Left lung (tissue), 10 donors: ENCODE data around the gene TMEM61. TPM values are rescaled to one million over a fixed set of nuclear protein-coding genes. Genes with fewer than 3 reads are reported as not detected.

Source experiments
- ATAC-seq: fragments of 200-7000 bp; cut with Tn5 transposase; one replicate; pipeline ENCODE4 v1.9.1; 2020; ENCODE audit warnings: moderate library complexity
- DNase-seq, 4 donors: peaks; one replicate each; pipeline ENCODE4 v3.0.0-alpha.2; 2013 to 2020
- H3K27ac ChIP-seq, 2 donors: fragments of 200-600 bp; sonication (generic) in 1 of 2; one replicate each; pipeline versions ENCODE4 v1.5.0 to v1.8.0; 2020 to 2021
- H3K27me3 ChIP-seq, 2 donors: fragments of 200-600 bp; sonication (generic) in 1 of 2; one replicate each; pipeline versions ENCODE4 v1.5.0 to v1.8.0; 2020 to 2021
- H3K36me3 ChIP-seq, 2 donors: fragments of 200-600 bp; sonication (generic) in 1 of 2; one replicate each; pipeline versions ENCODE4 v1.5.0 to v1.8.0; 2020 to 2021
- H3K4me1 ChIP-seq, 2 donors: fragments of 200-600 bp; one replicate each; pipeline ENCODE4 v1.8.0; 2021
- H3K4me3 ChIP-seq, 2 donors: fragments of 200-600 bp; sonication (generic) in 1 of 2; one replicate each; pipeline versions ENCODE4 v1.5.0 to v1.8.0; 2020 to 2021; ENCODE audit warnings: mild to moderate bottlenecking in 1 of 2
- H3K9me3 ChIP-seq, 2 donors: fragments of 200-600 bp; sonication (generic) in 1 of 2; one replicate each; pipeline versions ENCODE4 v1.5.0 to v1.8.0; 2020 to 2021
- CTCF ChIP-seq, 2 donors: fragments of 200-600 bp; sonication (generic) in 1 of 2; IDR thresholded peaks; one replicate each; pipeline versions ENCODE4 v1.5.0 to v1.8.0; 2021; ENCODE audit warnings: antibody characterized with exemption in 2 of 2
- intact Hi-C, 2 donors: fragments of 100-400 bp; cut with DNase I; formaldehyde crosslinking; loops; one replicate each; pipeline versions ENCODE4 v1.11.2 to v1.14.2; 2022
- polyA plus RNA-seq, 6 donors: library from polyadenylated mRNA; unstranded; fragments of 120-200 nt; gene quantifications; one replicate each; pipeline ENCODE4 v1.2.1, GENCODE V29; 2013; ENCODE audit not compliant: insufficient read length in 6 of 6
- total RNA-seq, 2 donors: library from RNA; stranded (reverse); fragmentation: NEBNext Ultra II Directional; extraction: Animal tissue kit (Norgen Biotek cat#: 25700); gene quantifications; one replicate each; pipeline ENCODE4 v1.2.1, GENCODE V29; 2021
- donor health status: DM: no; HTN: yes; CAD: no.
- donor health status: DM: no; HTN: no; CAD: no.

The TMEM61 gene
- total and polyA plus RNA-seq, 8 donors, result 0.20 to 1.6 (median 0.28) TPM

DNA sequence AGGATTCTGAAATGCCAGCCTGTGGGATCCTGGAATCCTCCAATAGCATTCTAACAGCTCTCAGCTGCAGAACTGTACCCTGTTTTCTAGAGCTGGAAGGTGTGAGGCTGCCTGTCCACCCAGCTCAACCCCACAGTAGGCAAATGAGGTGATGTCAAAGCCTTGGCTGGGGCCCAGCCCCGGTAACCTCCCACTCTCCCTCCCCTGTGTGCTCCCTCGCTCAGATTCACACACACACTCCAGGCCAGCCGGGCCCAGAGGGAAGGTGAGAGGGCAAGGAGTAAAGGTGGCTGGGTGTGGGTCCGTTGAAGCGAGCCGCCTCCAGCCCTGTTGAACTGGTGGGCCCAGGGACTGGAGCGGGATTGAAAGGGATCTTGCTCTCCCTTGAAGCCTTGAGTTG, 18.2 kb downstream of the TMEM61 start, which contains the start of gene BSND:
Gene BSND, plus strand, starts transcription at position 257 of the 400 bp plus-strand sequence. CDS start 254 bp downstream, outside the sequence.
- intact Hi-C loops, result loop anchor here in 1 of 2 donors (10.0 kb wide), 1 partner anchor 54 kb away; no protein-coding TSS in a partner anchor
- Histone ChIP-seq H3K27ac (no peak within 1 kb of the TSS), H3K4me3 (no peak within 1 kb of the TSS), H3K9me3 (no peaks in the 10 kb centered on the region), H3K4me1 (peaks cover 0 to 12% of the 10 kb centered on the region in 2 donors), H3K36me3 (no peaks in the 10 kb centered on the region), H3K27me3 (peaks cover 17 to 61% of the 10 kb centered on the region in 2 donors)
- ATAC-seq (no peak), DNase-seq (no peak)
- no peak for TF ChIP-seq CTCF (IDR thresholded peaks at IDR 0.05)

GRCh38 chr1:55000110-55001085, 20.0 kb downstream of the TMEM61 start:
- Histone ChIP-seq H3K27me3 (peaks cover 17 to 53% of the 10 kb centered on the region in 2 donors), H3K4me1 (peaks cover 0 to 12% of the 10 kb centered on the region in 2 donors), H3K36me3 (no peaks in the 10 kb centered on the region), H3K9me3 (no peaks in the 10 kb centered on the region), H3K4me3 (no peak overlapping the region), H3K27ac (no peak overlapping the region)
- DNase-seq (no peak), ATAC-seq (no peak)
- TF ChIP-seq CTCF (IDR thresholded peaks at IDR 0.05), result no peak
- intact Hi-C loops, result no loop called here

GRCh38 chr1:55001311-55001710, 20.9 kb downstream of the TMEM61 start:
- Histone ChIP-seq H3K27ac (no peak overlapping the region), H3K4me3 (no peak overlapping the region), H3K27me3 (peaks cover 17 to 44% of the 10 kb centered on the region in 2 donors), H3K36me3 (no peaks in the 10 kb centered on the region), H3K4me1 (peaks cover 0 to 9% of the 10 kb centered on the region in 2 donors), H3K9me3 (no peaks in the 10 kb centered on the region)
- TF ChIP-seq CTCF (IDR thresholded peaks at IDR 0.05), result no peak
- intact Hi-C loops, result no loop called here
- ATAC-seq (no peak), DNase-seq (no peak)

- ATAC-seq (no peak), DNase-seq (peak in 1 of 4 donors; percentile 38)
- H3K4me3 ChIP-seq, result no peak overlapping the region
- no peaks in the 10 kb centered on the region for H3K36me3 ChIP-seq
- no peak overlapping the region for H3K27ac ChIP-seq
- intact Hi-C loops, result no loop called here
- TF ChIP-seq CTCF (IDR thresholded peaks at IDR 0.05), result no peak
- H3K4me1 ChIP-seq, result no peaks in the 10 kb centered on the region
- no peaks in the 10 kb centered on the region for H3K9me3 ChIP-seq
- peaks cover 7 to 30% of the 10 kb centered on the region in 2 donors for H3K27me3 ChIP-seq
Observed at GRCh38 chr1:55002686-55003085, 22.3 kb downstream of the TMEM61 start.
